NB4 (cell line): ENCODE data around the gene PLEKHA8.

Experiments
- POLR2A ChIP-seq: IDR thresholded peaks from 2 replicates; pipeline ENCODE4 v1.6.1; 2011; ENCODE audit warnings: mild to moderate bottlenecking; ENCODE audit not compliant: insufficient read length; ENCODE audit errors: extremely low read depth
- TF ChIP-seq, protein P1 (sequence below): IDR thresholded peaks from one replicate; pipeline ENCODE4 v1.5.1; 2012; ENCODE audit warnings: low read depth, low read length

DNA sequence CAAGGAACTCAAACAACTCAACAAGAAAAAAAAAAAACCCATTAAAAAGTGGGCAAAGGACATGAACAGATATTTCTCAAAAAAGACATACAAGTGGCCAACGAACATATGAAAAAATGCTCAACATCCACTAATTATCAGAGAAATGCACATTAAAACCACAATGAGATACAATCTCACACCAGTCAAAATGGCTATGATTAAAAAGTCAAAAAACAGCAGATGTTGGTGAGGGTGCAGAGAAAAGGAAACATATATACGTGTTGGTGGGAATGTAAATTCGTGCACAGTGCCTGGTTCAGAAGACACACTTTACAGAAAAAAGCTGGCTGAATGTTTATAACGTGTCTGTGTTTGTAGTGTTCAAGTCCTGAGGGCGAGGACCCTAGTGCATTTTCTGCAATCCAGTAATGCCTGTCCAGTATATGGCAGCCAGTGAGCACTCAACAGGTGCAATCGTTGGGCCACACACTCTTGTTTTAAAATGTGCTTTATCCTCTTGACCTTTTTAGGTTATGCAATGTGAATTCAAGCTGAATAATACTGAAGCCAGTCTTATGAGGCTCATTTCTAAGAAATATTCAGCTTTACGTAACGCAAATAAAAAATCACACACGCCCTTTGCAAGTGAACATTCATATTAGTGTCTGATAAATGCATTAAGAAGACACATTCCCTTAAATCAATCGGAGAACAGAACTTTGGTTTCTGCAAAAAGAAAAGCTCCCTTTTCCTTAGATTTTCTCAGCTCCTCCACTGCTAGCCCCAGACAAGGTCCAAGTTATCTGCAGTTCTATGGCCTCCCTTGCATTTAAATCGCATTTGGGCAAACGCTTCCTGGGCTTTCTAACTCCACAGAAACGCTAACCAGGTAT lies 105.8 kb downstream of the PLEKHA8 start:
- TF ChIP-seq, protein P1, sequence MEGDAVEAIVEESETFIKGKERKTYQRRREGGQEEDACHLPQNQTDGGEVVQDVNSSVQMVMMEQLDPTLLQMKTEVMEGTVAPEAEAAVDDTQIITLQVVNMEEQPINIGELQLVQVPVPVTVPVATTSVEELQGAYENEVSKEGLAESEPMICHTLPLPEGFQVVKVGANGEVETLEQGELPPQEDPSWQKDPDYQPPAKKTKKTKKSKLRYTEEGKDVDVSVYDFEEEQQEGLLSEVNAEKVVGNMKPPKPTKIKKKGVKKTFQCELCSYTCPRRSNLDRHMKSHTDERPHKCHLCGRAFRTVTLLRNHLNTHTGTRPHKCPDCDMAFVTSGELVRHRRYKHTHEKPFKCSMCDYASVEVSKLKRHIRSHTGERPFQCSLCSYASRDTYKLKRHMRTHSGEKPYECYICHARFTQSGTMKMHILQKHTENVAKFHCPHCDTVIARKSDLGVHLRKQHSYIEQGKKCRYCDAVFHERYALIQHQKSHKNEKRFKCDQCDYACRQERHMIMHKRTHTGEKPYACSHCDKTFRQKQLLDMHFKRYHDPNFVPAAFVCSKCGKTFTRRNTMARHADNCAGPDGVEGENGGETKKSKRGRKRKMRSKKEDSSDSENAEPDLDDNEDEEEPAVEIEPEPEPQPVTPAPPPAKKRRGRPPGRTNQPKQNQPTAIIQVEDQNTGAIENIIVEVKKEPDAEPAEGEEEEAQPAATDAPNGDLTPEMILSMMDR: no peak
- no peak for TF ChIP-seq POLR2A
